Stimulated activated CD4-positive, alpha-beta T cell treated with anti-CD3 and anti-CD28 coated beads, TNF-alpha, amount 100 ng/mL, for 1 hour (primary cell): ENCODE results near the gene MARK3.

Source experiments
- DNase-seq, 3 donors: peaks; one replicate each; pipeline ENCODE4 v3.0.0-alpha.2; 2020; ENCODE audit warnings: low read depth in 3 of 3, low spot score in 1 of 3

MARK3 gene

GRCh38 chr14:103535081-103535890 lies 150.1 kb downstream of the MARK3 start:
- no peak for DNase-seq

DNA sequence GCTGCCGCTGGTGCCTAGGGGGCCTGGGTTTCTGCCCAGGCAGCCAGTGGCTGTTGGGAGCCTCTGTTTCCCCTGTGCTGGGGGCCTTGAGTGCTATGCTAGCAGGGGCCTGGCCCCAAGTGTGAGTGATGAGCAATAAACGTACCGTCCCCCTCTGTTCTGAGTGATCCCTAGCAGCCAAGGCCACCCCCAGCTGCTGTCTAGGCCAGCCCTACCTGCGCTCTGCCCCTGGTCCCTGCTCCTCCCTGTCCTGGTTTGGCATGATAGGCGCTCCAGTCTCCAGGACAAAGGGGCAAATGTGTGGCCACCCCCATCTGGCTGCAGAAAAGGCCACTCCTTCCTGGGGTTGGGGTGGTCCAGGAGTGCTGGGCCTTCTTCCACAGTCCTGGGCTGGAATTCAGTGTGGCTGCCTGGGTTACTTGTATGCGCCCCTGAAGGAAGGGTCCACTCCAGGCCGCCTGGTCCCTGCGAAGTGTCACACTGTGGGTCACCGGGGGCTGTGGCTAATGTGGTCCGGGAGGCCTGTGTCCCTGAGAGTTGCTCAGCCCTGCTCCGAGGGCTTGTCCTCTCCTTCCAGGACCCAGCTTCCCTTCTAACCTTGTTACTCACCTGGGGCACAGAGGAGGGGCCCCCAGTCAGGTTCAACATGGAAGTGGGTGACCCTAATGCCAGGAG lies 150.8 kb downstream of the MARK3 start:
- no peak for DNase-seq

GRCh38 chr14:103536693-103537092 lies 151.5 kb downstream of the MARK3 start:
- no peak for DNase-seq

- DNase-seq: no peak
Measured at GRCh38 chr14:103537175-103537990, 152.2 kb downstream of the MARK3 start.

DNA sequence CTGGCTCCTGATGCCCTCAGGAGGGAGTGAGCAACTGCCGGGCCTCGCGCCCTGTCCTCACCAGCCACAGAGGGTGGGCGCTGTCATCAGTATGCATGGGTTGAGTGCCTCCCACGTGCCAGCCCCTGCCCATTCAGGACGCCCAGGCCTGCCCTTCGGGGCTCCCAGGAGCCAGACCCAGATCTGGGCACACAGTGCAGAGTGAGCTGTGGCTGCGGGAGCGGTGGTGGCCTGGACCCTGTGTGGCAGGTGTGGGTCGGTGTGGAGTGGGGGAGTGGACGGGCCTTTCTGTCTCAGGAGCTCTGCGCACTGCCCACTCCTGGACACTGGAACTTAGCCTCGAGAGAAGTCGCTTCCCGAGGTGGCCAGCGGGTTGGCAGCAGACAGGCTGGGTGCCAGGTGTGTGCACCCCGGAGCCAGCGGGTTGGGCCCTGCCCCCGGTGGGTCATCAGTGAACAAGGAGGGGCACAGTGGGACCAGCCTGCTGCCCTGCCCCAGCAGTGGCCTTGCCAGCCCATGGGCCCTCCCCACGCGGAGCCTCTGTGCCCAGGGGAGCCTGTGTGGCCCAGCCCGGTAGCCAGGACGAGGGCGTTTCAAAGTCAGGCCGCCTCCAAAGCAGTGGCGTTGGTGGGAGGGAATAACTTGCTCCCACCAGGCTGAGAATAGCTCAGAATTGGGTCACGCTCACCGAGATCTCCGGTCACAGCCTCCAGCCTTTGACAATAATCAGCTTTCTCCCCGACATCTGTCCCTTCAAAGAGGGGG lies 153.3 kb downstream of the MARK3 start:
- no peak for DNase-seq

DNA sequence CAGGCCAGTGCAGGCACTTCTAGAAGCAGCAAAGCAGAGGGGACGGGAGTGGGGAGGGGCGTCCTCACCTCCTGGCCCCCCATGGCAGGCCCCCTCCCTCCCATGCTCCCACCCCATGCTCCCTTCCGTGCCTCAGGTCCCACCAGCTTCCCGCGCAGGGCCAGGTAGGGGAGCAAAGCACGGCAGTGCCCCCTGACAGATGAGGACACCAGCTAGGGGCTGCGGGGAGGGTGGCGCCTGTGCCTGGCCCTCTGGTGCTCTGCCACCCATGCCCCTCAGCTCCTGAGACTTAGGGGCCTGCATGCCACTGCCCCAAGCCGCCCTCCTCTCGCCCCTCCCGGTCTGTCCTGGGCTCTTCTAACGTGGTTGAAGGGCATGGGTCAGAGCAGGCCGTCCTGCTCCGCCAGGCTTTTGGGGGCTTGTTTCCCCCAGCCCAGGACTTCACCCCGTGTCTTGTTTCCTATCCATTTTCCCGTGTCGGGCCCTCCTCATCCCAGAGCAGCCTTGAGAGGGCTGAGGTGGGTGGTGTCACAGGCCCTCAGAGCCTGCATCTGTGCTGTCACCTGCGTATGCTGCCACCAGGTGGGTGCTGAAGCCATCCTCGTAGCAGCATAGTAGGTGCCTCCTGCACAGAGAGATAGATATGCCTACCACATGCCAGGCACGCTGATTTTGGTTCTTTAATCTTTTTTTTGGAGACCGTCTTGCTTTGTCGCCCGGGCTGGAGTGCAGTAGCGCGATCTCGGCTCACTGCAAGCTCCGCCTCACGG lies 154.0 kb downstream of the MARK3 start:
- no peak for DNase-seq

DNA sequence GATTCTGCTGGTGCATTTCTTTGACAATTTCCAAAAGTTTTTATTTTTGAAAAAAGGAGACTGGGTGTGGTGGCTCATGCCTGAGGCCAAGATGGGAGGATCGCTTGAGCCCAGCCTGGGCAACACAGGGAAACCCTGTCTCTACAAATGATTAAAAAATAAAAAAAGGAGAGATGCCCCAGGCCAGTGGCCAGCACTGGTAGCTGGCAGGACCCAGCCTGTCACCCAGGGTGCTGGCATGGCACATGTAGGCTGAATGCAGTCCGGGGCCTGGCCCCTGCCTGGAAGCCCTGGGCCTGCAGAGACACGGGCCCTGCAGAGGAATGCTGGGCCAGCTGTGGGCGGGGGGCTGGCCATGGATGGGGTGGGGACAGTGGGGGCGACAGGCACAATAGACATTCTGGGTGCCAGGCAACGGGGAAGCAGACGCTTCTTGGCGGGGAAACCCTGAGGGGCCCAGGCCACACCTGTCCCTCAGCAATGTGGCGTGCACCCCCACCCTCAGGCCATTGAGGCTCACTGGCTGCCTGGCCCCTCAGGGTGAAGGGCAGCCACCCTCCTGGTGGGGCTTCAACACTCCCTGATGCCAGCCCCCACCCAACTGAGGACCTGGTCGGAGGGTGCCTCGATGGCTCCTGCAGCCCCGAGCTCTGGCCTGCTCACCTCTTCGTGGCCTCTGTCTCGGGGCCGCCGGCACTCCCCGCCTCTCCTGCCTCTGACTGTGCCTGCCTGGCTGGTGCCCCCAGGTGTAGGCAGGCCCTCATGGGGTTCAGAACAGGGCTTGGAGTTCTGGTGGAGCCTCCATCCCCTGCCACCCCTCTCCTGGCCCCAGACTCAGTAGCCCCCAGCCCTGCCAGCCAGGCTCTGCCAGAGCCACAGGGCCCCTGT lies 155.8 kb downstream of the MARK3 start:
- no peak for DNase-seq

- DNase-seq: no peak
Measured at GRCh38 chr14:103541709-103542604, 156.7 kb downstream of the MARK3 start.

DNA sequence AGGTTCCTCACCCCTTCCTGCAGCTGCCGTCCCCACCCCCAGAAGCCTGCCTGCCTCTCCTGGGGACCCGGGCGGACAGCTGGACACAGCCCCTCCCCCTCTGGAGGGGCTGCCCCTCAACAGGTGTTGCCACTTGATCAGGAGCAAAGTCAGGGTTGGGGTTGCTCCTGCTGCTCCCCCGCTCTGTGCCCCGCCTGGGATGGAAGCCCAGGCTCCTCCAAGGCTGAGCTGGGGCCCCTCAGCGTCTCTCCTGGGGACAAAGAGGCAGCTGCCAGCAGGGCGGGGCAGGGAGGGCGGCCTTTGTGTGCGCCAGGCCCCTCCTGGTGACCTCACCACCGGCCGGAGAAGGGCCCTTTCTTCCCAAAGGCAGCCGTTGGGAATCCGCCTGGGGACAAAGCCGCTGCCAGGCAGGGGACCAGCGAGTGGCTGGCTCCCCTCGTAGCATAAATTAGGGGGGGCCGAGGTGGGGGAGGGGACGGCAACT lies 157.4 kb downstream of the MARK3 start:
- no peak for DNase-seq

GRCh38 chr14:103543140-103543539 lies 157.9 kb downstream of the MARK3 start:
- no peak for DNase-seq

- DNase-seq: no peak
Measured at GRCh38 chr14:103543721-103544387, 158.6 kb downstream of the MARK3 start.

GRCh38 chr14:103544388-103545218 lies 159.4 kb downstream of the MARK3 start:
- DNase-seq: no peak

DNA sequence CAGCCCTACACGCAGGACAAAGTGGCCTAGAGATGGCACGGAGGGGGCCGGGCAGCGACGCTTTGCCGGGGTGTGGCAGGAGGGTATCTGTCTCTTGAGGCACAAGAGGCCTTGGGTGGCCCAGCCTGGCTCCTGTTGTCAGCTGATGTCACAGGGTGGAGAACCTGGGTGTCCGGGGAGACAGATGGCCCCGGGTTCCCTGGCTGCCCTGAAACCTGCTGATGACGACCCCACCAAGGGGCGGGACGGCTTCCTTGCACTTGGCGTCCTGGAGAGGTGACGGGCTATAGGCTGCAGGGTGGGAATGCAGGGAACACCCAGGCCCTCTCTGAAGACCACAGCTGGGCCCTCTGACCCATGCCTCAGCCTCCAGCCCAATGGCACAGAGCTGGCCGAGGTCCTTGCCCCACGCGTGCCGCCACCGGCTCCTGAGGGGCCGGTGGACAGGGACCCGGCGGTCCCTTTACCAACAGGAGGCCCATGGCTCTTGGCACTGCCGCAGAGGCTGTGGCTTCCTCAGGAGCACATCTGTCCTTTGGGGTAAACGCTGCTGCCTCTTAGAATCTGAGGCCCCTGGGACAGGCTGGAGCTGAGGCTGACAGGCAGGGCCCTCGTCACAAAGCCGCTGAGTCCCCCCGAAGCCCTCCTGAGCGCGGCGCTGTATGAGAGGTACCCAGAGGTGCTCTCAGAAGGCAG lies 160.2 kb downstream of the MARK3 start:
- no peak for DNase-seq

DNA sequence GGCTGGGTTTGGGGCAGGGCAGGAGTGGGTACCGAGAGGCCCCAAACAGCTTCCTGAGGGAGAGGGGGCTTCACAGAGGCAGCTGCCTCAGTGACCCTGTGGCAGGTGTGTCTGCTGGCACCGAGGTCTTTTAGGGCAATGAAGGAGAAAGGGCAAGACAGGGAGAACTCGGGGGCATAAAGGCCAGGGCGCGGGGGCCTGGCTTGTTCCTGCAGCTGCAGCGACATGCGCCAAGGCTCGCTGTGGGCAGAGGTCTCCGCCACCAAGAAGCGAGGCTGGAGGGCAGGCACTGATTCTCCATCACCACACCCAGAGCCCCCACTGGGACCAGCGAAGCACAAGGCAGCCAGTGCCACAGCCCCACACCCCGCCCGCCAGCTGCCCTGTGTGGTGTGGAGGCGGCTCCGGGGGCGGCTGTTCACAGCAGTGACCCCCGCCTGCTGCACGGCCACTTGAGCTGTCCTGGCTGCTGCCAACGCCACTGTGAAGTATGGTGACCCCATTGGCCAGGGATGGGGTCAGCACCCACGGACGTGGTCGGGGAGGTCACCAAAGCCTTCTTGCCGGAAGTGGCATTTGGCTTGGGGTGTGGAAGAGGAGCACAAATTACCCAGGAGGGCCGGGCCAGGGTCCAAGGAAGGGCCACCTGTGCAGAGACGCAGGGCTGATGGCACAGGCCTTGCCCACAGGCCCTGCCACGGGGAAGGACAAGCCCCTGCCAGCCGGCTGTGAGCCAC lies 160.9 kb downstream of the MARK3 start:
- DNase-seq: no peak

DNA sequence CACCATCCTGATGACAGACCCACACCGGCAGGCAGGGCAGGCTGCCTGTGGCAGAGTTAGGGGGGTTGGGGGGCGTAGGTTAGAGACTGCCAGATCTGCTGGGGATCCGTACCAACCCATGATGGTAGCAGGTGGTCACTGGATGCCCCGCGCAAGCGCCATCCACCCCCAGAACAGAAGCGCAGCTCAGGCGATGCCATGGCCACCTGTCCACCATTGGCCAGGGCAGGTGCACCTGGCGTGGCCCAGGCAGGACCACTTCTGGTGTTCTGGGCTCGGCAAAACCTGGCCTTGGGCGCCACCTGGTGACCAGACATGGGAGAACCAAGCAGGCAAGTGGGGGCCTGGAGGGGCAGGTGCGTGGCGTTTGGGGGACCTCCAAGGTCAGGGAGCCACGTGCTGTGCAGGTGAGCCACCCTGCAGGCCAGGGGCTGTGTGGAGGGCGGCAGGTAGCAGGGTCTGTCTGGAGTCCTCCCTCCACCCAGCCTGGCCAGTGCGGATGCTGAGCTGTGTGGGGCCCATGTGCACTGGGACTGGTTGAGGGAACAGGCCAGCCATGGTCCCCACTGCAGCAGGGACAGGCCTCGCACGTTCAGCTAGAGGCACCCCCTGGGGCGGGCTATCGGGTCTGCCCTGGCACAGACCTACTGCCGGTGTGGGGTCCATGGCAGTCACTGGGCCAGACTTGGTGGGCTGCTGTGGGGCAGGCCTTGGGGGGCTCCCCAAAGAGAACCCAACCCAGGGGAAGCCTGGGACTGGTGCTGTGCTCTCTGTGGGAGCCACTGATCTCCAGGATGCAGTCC lies 161.6 kb downstream of the MARK3 start:
- peak; percentile 28 to 69 (median 63) for DNase-seq
